Caco-2 (cell line): ENCODE results near the gene UFSP2. TPM values are rescaled to one million over a fixed set of nuclear protein-coding genes. Genes with fewer than 3 reads are reported as not detected.

Source experiments
- BruUV-seq: library from RNA; stranded (reverse); fragments of 400-500 nt; replicated peaks from 2 replicates; lab custom pipeline; 2021; lab: Mats Ljungman, UMichigan
- CTCF ChIA-PET: fragments of 300-600 bp; sonication (Branson Sonifier 250); formaldehyde crosslinking; loops from one replicate; lab custom pipeline; 2022; ENCODE audit warnings: antibody characterized with exemption; lab: Charles Lee
- POLR2A ChIA-PET: fragments of 300-600 bp; sonication (Branson Sonifier 250); formaldehyde crosslinking; loops from one replicate; lab custom pipeline; 2022; ENCODE audit warnings: antibody characterized with exemption; lab: Charles Lee
- DNase-seq, 2 experiments: peaks; one replicate each; pipeline versions ENCODE4 v3.0.0 to v3.0.0-alpha.2; 2020 to 2022
- H3K27me3 ChIP-seq: replicated peaks from 2 replicates; pipeline ENCODE4 v1.6.0; 2011; ENCODE audit warnings: low read length; ENCODE audit not compliant: control insufficient read depth, insufficient read depth
- H3K36me3 ChIP-seq: 2 replicates; pipeline ENCODE4 v1.5.1; 2011; ENCODE audit warnings: low read length; ENCODE audit not compliant: control insufficient read depth, insufficient read depth
- H3K4me1 ChIP-seq: fragments of 250-450 bp; sonication (Bioruptor Pico); 2 replicates; pipeline ENCODE4 v1.5.1; 2020; ENCODE audit warnings: mild to moderate bottlenecking
- H3K4me3 ChIP-seq: 2 replicates; pipeline ENCODE4 v1.5.1; 2011; ENCODE audit warnings: low read depth, mild to moderate bottlenecking, control low read depth, low read length
- H3K9me3 ChIP-seq: fragments of 250-450 bp; sonication (Bioruptor Pico); 2 replicates; pipeline ENCODE4 v1.5.1; 2020; ENCODE audit warnings: mild to moderate bottlenecking, moderate library complexity
- H3K27ac Mint-ChIP-seq: one replicate; pipeline ENCODE4 v1.8.0; 2022; ENCODE audit warnings: mixed read lengths; ENCODE audit not compliant: unreplicated experiment
- H3K27me3 Mint-ChIP-seq: one replicate; pipeline ENCODE4 v1.8.0; 2022; ENCODE audit warnings: mixed read lengths; ENCODE audit not compliant: insufficient read depth, unreplicated experiment
- H3K36me3 Mint-ChIP-seq: one replicate; pipeline ENCODE4 v1.8.0; 2022; ENCODE audit warnings: mild to moderate bottlenecking, mixed read lengths; ENCODE audit not compliant: insufficient read depth, unreplicated experiment
- H3K4me1 Mint-ChIP-seq: one replicate; pipeline ENCODE4 v1.8.0; 2022; ENCODE audit warnings: low read depth, mixed read lengths; ENCODE audit not compliant: unreplicated experiment
- H3K4me3 Mint-ChIP-seq: one replicate; pipeline ENCODE4 v1.8.0; 2022; ENCODE audit warnings: mild to moderate bottlenecking, moderate library complexity, mixed read lengths; ENCODE audit not compliant: unreplicated experiment
- H3K9me3 Mint-ChIP-seq: one replicate; pipeline ENCODE4 v1.8.0; 2022; ENCODE audit warnings: mixed read lengths; ENCODE audit not compliant: unreplicated experiment
- CTCF ChIP-seq, 2 experiments: fragments of 200-600 bp in 1 of 2; IDR thresholded peaks; 1 replicate in 1 of 2; 2 replicates in 1 of 2; pipeline versions ENCODE4 v1.5.1 to v1.8.0; 2011 to 2022; ENCODE audit warnings: antibody characterized with exemption in 1 of 2, control low read depth in 1 of 2, inconsistent platforms in 1 of 2, low read depth in 1 of 2, low read length in 1 of 2, mild to moderate bottlenecking in 1 of 2, moderate library complexity in 1 of 2; ENCODE audit not compliant: insufficient read depth in 1 of 2, severe bottlenecking in 1 of 2, unreplicated experiment in 1 of 2
- intact Hi-C: fragments of 100-400 bp; cut with micrococcal nuclease; formaldehyde crosslinking; loops from one replicate; pipeline ENCODE4 v1.10.0; 2022; ENCODE audit not compliant: unreplicated experiment
- total RNA-seq: library from RNA; stranded (reverse); gene quantifications from 2 replicates; pipeline ENCODE4 v1.2.3, GENCODE V29; 2022

The UFSP2 gene
- total RNA-seq, 1 experiment from 2014 or later, result 17.4 TPM

GRCh38 chr4:185429660-185430059 is 3.9 kb upstream of the UFSP2 start:
- CTCF ChIA-PET, result no interaction called here

GRCh38 chr4:185426960-185427688 is 1.4 kb upstream of the UFSP2 start:
- Mint-ChIP-seq H3K4me3 (no peak overlapping the region), H3K27ac (peak overlapping the region; percentile 60), H3K27me3 (no peaks in the 10 kb centered on the region)

More at GRCh38 chr4:185429660-185430059, 3.9 kb upstream of the UFSP2 start:
- no peaks in the 10 kb centered on the region for H3K27me3 Mint-ChIP-seq
- intact Hi-C loops, result loop anchor here (5.0 kb wide), 1 partner anchor 168 kb away; no protein-coding TSS in a partner anchor
- H3K27ac Mint-ChIP-seq, result no peak overlapping the region
- DNase-seq, result no peak
- no peak overlapping the region for H3K4me3 Mint-ChIP-seq
- BruUV-seq, result no TSS peak
- no peaks in the 10 kb centered on the region for H3K9me3 Mint-ChIP-seq
- peaks cover 10% of the 10 kb centered on the region for H3K36me3 Mint-ChIP-seq
- POLR2A ChIA-PET, result no interaction called here
- Histone ChIP-seq H3K9me3 (no peaks in the 10 kb centered on the region), H3K36me3 (no peaks in the 10 kb centered on the region), H3K4me1 (no peaks in the 10 kb centered on the region), H3K27me3 (no peaks in the 10 kb centered on the region), H3K4me3 (no peak overlapping the region)
- H3K4me1 Mint-ChIP-seq, result peaks cover 6% of the 10 kb centered on the region
- no peak for TF ChIP-seq CTCF (IDR thresholded peaks at IDR 0.05; ENCODE audit: insufficient read depth in 1 of 2, low read depth in 1 of 2, low read length in 1 of 2, severe bottlenecking in 1 of 2, unreplicated experiment in 1 of 2)

More at GRCh38 chr4:185426960-185427688, 1.4 kb upstream of the UFSP2 start:
- no peaks in the 10 kb centered on the region for H3K27me3 ChIP-seq
- H3K9me3 Mint-ChIP-seq, result no peaks in the 10 kb centered on the region
- ChIA-PET POLR2A (no interaction called here), CTCF (no interaction called here)
- DNase-seq, result no peak
- no peaks in the 10 kb centered on the region for H3K4me1 ChIP-seq
- no peaks in the 10 kb centered on the region for H3K36me3 ChIP-seq
- peaks cover 13% of the 10 kb centered on the region for H3K4me1 Mint-ChIP-seq
- TF ChIP-seq CTCF (IDR thresholded peaks at IDR 0.05; ENCODE audit: insufficient read depth in 1 of 2, low read depth in 1 of 2, low read length in 1 of 2, severe bottlenecking in 1 of 2, unreplicated experiment in 1 of 2), result no peak
- H3K4me3 ChIP-seq, result no peak overlapping the region
- no peaks in the 10 kb centered on the region for H3K9me3 ChIP-seq
- BruUV-seq, result no TSS peak
- H3K36me3 Mint-ChIP-seq, result peaks cover 10% of the 10 kb centered on the region
- intact Hi-C loops, result loop anchor here (5.0 kb wide), 1 partner anchor 170 kb away; no protein-coding TSS in a partner anchor
